Measurements from ENCODE around the gene CREB3L1. TPM values are rescaled to one million over a fixed set of nuclear protein-coding genes. Genes with fewer than 3 reads are reported as not detected.

The CREB3L1 gene
- total and polyA plus RNA-seq, 2 experiments from 2014 or later: 22.9 to 275 TPM

DNA sequence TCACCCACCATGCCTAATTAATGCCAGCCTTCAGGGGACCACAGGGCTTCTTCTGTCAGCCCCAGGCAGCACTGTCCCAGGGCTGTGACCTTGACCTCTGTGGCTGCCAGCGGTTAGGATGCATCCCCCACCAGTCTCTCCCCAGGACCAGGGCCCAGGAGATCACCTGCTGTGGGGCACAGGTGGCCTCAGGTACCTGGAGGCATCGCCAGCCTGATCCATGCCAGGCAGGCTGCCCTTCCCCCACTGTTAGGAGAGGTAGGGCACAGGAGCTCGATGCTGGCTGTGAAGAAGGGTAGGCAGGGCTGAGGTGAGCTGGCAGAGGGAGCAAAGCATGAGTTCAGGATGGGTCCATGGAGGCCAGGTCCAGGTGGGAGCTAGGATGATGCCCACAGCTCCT is 87.3 kb downstream of the CREB3L1 start:
- H3K9me3 ChIP-seq (ENCODE audit: low read depth): no peaks in the 10 kb centered on the region
- H3K27me3 ChIP-seq: no peaks in the 10 kb centered on the region
- TF ChIP-seq CTCF (IDR thresholded peaks at IDR 0.05; ENCODE audit: poor library complexity) (no peak), EZH2phosphoT487 (IDR thresholded peaks at IDR 0.05; ENCODE audit: low read depth, severe bottlenecking, unreplicated experiment) (no peak), EZH2 (IDR thresholded peaks at IDR 0.05; ENCODE audit: borderline replicate concordance) (no peak)
- 81% methylated on average over 3 of the region's 3 CpGs for WGBS (ENCODE audit: low lambda C conversion rate, missing lambda C conversion rate)
- peaks cover 14% of the 10 kb centered on the region for H3K4me1 ChIP-seq (ENCODE audit: insufficient read depth)
- H2AFZ ChIP-seq: no peak overlapping the region
- H3K9me2 ChIP-seq (replicated peaks; ENCODE audit: insufficient read depth): no peaks in the 10 kb centered on the region
- no peak overlapping the region for H3K4me2 ChIP-seq
- no peak for DNase-seq (ENCODE audit: low spot score)
- peaks cover 4% of the 10 kb centered on the region for H4K20me1 ChIP-seq (ENCODE audit: insufficient read depth, poor library complexity, severe bottlenecking)
- no peak overlapping the region for H3K4me3 ChIP-seq
- no peak overlapping the region for H3K27ac ChIP-seq
- H3K36me3 ChIP-seq (replicated peaks; ENCODE audit: insufficient read depth, low read depth): no peaks in the 10 kb centered on the region
- H3K79me2 ChIP-seq: peaks cover 24% of the 10 kb centered on the region

DNA sequence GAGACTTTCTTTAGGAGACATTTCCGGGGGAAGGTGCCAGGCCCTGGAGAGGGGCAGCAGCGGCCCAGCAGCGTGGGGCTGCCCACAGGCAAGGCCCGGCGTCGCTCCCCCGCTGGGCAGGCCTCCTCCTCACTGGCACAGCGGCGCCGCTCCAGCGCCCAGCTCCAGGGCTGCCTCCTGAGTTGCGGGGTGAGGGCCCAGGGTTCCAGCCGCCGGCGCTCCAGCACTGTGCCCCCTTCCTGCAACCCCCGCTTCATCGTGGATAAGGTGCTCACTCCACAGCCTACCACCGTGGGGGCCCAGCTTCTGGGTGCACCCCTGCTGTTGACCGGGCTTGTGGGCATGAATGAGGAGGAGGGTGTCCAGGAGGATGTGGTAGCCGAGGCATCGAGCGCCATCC is 88.8 kb downstream of the CREB3L1 start:
- H3K4me1 ChIP-seq (ENCODE audit: insufficient read depth): peaks cover 11% of the 10 kb centered on the region
- H3K9me2 ChIP-seq (replicated peaks; ENCODE audit: insufficient read depth): no peaks in the 10 kb centered on the region
- H3K4me3 ChIP-seq: no peak overlapping the region
- no peaks in the 10 kb centered on the region for H3K9me3 ChIP-seq (ENCODE audit: low read depth)
- H4K20me1 ChIP-seq (ENCODE audit: insufficient read depth, poor library complexity, severe bottlenecking): peaks cover 4% of the 10 kb centered on the region
- H3K36me3 ChIP-seq (replicated peaks; ENCODE audit: insufficient read depth, low read depth): no peaks in the 10 kb centered on the region
- H3K27ac ChIP-seq: no peak overlapping the region
- 98% methylated on average over 21 of the region's 22 CpGs for WGBS (ENCODE audit: low lambda C conversion rate, missing lambda C conversion rate)
- no peak overlapping the region for H3K4me2 ChIP-seq
- no peak for DNase-seq (ENCODE audit: low spot score)
- H3K27me3 ChIP-seq: no peaks in the 10 kb centered on the region
- no peak overlapping the region for H2AFZ ChIP-seq
- peaks cover 16% of the 10 kb centered on the region for H3K79me2 ChIP-seq
- TF ChIP-seq CTCF (IDR thresholded peaks at IDR 0.05; ENCODE audit: poor library complexity): no peak
- no peak for TF ChIP-seq EZH2phosphoT487 (IDR thresholded peaks at IDR 0.05; ENCODE audit: low read depth, severe bottlenecking, unreplicated experiment)
- no peak for TF ChIP-seq EZH2 (IDR thresholded peaks at IDR 0.05; ENCODE audit: borderline replicate concordance)

DNA sequence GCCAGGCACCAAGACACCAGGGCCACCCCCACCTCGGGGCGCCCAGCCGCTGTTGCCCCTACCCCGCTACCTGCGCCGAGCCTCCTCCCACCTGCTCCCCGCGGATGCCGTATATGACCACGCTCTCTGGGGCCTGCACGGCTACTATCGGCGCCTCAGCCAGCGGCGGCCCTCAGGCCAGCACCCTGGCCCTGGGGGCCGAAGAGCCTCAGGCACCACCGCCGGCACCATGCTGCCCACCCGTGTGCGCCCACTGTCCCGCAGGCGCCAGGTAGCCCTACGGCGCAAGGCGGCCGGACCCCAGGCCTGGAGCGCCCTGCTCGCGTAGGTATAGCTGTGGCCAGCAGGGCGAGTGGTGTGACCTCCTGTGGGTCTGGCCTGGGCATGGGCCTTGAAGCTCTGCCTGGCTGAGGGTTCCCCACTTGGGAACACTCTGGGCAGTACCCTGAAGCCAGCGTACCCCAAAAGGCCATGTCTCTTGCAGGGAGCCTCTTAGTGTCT is 89.2 kb downstream of the CREB3L1 start:
- no peaks in the 10 kb centered on the region for H3K9me2 ChIP-seq (replicated peaks; ENCODE audit: insufficient read depth)
- H3K4me3 ChIP-seq: no peak overlapping the region
- H3K79me2 ChIP-seq: peaks cover 12% of the 10 kb centered on the region
- DNase-seq (ENCODE audit: low spot score): no peak
- H2AFZ ChIP-seq: no peak overlapping the region
- H3K36me3 ChIP-seq (replicated peaks; ENCODE audit: insufficient read depth, low read depth): no peaks in the 10 kb centered on the region
- H3K4me1 ChIP-seq (ENCODE audit: insufficient read depth): peaks cover 8% of the 10 kb centered on the region
- no peaks in the 10 kb centered on the region for H3K9me3 ChIP-seq (ENCODE audit: low read depth)
- no peak for TF ChIP-seq EZH2 (IDR thresholded peaks at IDR 0.05; ENCODE audit: borderline replicate concordance)
- no peak for TF ChIP-seq CTCF (IDR thresholded peaks at IDR 0.05; ENCODE audit: poor library complexity)
- TF ChIP-seq EZH2phosphoT487 (IDR thresholded peaks at IDR 0.05; ENCODE audit: low read depth, severe bottlenecking, unreplicated experiment): no peak
- WGBS (ENCODE audit: low lambda C conversion rate, missing lambda C conversion rate): 94% methylated on average over 28 of the region's 31 CpGs
- peaks cover 4% of the 10 kb centered on the region for H4K20me1 ChIP-seq (ENCODE audit: insufficient read depth, poor library complexity, severe bottlenecking)
- no peaks in the 10 kb centered on the region for H3K27me3 ChIP-seq
- H3K4me2 ChIP-seq: no peak overlapping the region
- H3K27ac ChIP-seq: no peak overlapping the region
